Suprapubic skin (tissue), 4 donors: ENCODE data around the gene CLTCL1.

Source experiments
- CTCF ChIP-seq, 2 donors: fragments of 200-600 bp in 1 of 2; fragments of 450-650 bp in 1 of 2; sonication (generic) in 1 of 2; IDR thresholded peaks; one replicate each; pipeline ENCODE4 v1.5.1; 2016 to 2019; ENCODE audit warnings: antibody characterized with exemption in 2 of 2, mild to moderate bottlenecking in 1 of 2, moderate library complexity in 1 of 2
- EP300 ChIP-seq: sonication (generic); formaldehyde crosslinking; IDR thresholded peaks from one replicate; pipeline ENCODE4 v1.6.1; 2017; ENCODE audit warnings: antibody characterized with exemption
- POLR2A ChIP-seq, 2 donors: fragments of 450-650 bp; IDR thresholded peaks; one replicate each; pipeline ENCODE4 v1.6.1; 2017; ENCODE audit warnings: antibody characterized with exemption in 2 of 2, mild to moderate bottlenecking in 2 of 2, moderate library complexity in 2 of 2
- POLR2AphosphoS5 ChIP-seq, 3 donors: sonication (generic); formaldehyde crosslinking; IDR thresholded peaks; one replicate each; pipeline ENCODE4 v1.6.1; 2017; ENCODE audit warnings: antibody characterized with exemption in 3 of 3

GRCh38 chr22:19228179-19228578 lies 63.3 kb downstream of the CLTCL1 start:
- TF ChIP-seq CTCF (IDR thresholded peaks at IDR 0.05) = no peak
- no peak for TF ChIP-seq POLR2A (IDR thresholded peaks at IDR 0.05)
- TF ChIP-seq POLR2AphosphoS5 (IDR thresholded peaks at IDR 0.05) = no peak
- no peak for TF ChIP-seq EP300
